CD4-positive, alpha-beta T cell treated with Interleukin-12 subunit alpha and Interleukin-12 subunit beta, for 1 hour (primary cell): ENCODE results near the gene MUC5AC.
"Not testable (repeated sequence)": the region's sequence is repeated elsewhere in the genome, so short reads cannot be mapped to it uniquely, and the experiment has no call there.

ENCODE experiments used
- DNase-seq: peaks from one replicate; pipeline ENCODE4 v3.0.0-alpha.2; 2020

Gene MUC5AC

GRCh38 chr11:1163911-1164735 lies 6.4 kb downstream of the MUC5AC start:
- DNase-seq = no peak

- DNase-seq = not testable (repeated sequence)
These were observed 7.1 kb downstream of the MUC5AC start for GRCh38 chr11:1164779-1165255.

GRCh38 chr11:1165256-1166041 lies 7.7 kb downstream of the MUC5AC start:
- no peak for DNase-seq

GRCh38 chr11:1167256-1167655 lies 9.5 kb downstream of the MUC5AC start:
- DNase-seq = no peak

- no peak for DNase-seq
These were observed 10.0 kb downstream of the MUC5AC start for GRCh38 chr11:1167751-1168231.

- DNase-seq = no peak
These were observed 10.5 kb downstream of the MUC5AC start for GRCh38 chr11:1168256-1168655.

GRCh38 chr11:1168721-1169161 lies 11.0 kb downstream of the MUC5AC start:
- no peak for DNase-seq

GRCh38 chr11:1171223-1171984 lies 13.7 kb downstream of the MUC5AC start:
- DNase-seq = no peak

- DNase-seq = no peak
These were observed 14.4 kb downstream of the MUC5AC start for GRCh38 chr11:1171985-1172728.

GRCh38 chr11:1172729-1173117 lies 15.0 kb downstream of the MUC5AC start:
- DNase-seq = no peak

GRCh38 chr11:1173396-1173795 lies 15.6 kb downstream of the MUC5AC start:
- DNase-seq = not testable (repeated sequence)

- no peak for DNase-seq
These were observed 17.0 kb downstream of the MUC5AC start for GRCh38 chr11:1174441-1175370.

- DNase-seq = no peak
These were observed 17.9 kb downstream of the MUC5AC start for GRCh38 chr11:1175461-1176223.

GRCh38 chr11:1176224-1177019 lies 18.7 kb downstream of the MUC5AC start:
- no peak for DNase-seq

GRCh38 chr11:1177020-1177770 lies 19.4 kb downstream of the MUC5AC start:
- DNase-seq = no peak

- no peak for DNase-seq
These were observed 20.0 kb downstream of the MUC5AC start for GRCh38 chr11:1177771-1178090.

GRCh38 chr11:1178201-1178885 lies 20.6 kb downstream of the MUC5AC start:
- DNase-seq = no peak

- no peak for DNase-seq
These were observed 21.2 kb downstream of the MUC5AC start for GRCh38 chr11:1178906-1179305.
